Stomach (tissue), 9 donors: ENCODE data around the gene TC2N. TPM values are rescaled to one million over a fixed set of nuclear protein-coding genes. Genes with fewer than 3 reads are reported as not detected.

Source experiments
- DNase-seq, 2 donors: peaks; one replicate each; pipeline versions ENCODE4 v3.0.0 to v3.0.0-alpha.2; 2013 to 2019
- H3K27ac ChIP-seq, 5 donors: fragments of 200-600 bp in 4 of 5; sonication (generic) in 4 of 5; one replicate each; pipeline ENCODE4 v1.5.1; 2013 to 2019; ENCODE audit warnings: mild to moderate bottlenecking in 1 of 5, moderate library complexity in 1 of 5
- H3K27me3 ChIP-seq, 3 donors: fragments of 200-600 bp; sonication (generic); one replicate each; pipeline ENCODE4 v1.5.1; 2017 to 2019; ENCODE audit warnings: mixed run types in 1 of 3
- H3K36me3 ChIP-seq, 4 donors: fragments of 200-600 bp; sonication (generic); 1 replicate in 3 of 4; 2 replicates in 1 of 4; pipeline ENCODE4 v1.5.1; 2016 to 2019
- H3K4me1 ChIP-seq, 4 donors: fragments of 200-600 bp; sonication (generic); one replicate each; pipeline ENCODE4 v1.5.1; 2016 to 2019
- H3K4me3 ChIP-seq, 4 donors: fragments of 200-600 bp; sonication (generic) in 3 of 4; one replicate each; pipeline ENCODE4 v1.5.1; 2016 to 2019; ENCODE audit warnings: mild to moderate bottlenecking in 1 of 4
- H3K9me3 ChIP-seq, 4 donors: fragments of 200-600 bp; sonication (generic); one replicate each; pipeline ENCODE4 v1.5.1; 2016 to 2019
- CTCF ChIP-seq, 7 experiments: fragments of 450-650 bp in 4 of 7; fragments of 200-600 bp in 3 of 7; sonication (generic) in 3 of 7; IDR thresholded peaks; one replicate each; pipeline ENCODE4 v1.5.1; 2016 to 2019; ENCODE audit warnings: antibody characterized with exemption in 7 of 7, control low read depth in 2 of 7, mild to moderate bottlenecking in 1 of 7
- EP300 ChIP-seq: sonication (generic); formaldehyde crosslinking; IDR thresholded peaks from one replicate; pipeline ENCODE4 v1.6.1; 2017; ENCODE audit warnings: antibody characterized with exemption
- POLR2A ChIP-seq, 4 donors: fragments of 450-650 bp; IDR thresholded peaks; one replicate each; pipeline ENCODE4 v1.6.1; 2016; ENCODE audit warnings: antibody characterized with exemption in 4 of 4, control low read depth in 2 of 4, mild to moderate bottlenecking in 1 of 4, moderate library complexity in 1 of 4
- POLR2AphosphoS5 ChIP-seq, 3 donors: sonication (generic); formaldehyde crosslinking; IDR thresholded peaks; one replicate each; pipeline ENCODE4 v1.6.1; 2016; ENCODE audit warnings: antibody characterized with exemption in 3 of 3
- WGBS, 5 donors: extraction: QIAGEN DNeasy Blood & Tissue Kit in 3 of 5; methylation state at CpG; one replicate each; pipeline versions ENCODE4 v1.1.5 to v1.1.7; 2013 to 2018; 5-methylcytosine and 5-hydroxymethylcytosine counted together
- intact Hi-C: fragments of 100-400 bp; cut with DNase I; formaldehyde crosslinking; loops from one replicate; pipeline ENCODE4 v1.15.1; 2023; ENCODE audit warnings: low total_unique reads
- polyA plus RNA-seq, 3 donors: library from polyadenylated mRNA; stranded (reverse); fragments of 200-250 nt; gene quantifications; one replicate each; pipeline ENCODE4 v1.2.3, GENCODE V29; 2013
- total RNA-seq, 5 donors: library from RNA; depleted of rRNA; stranded (reverse); fragments of >200 nt; gene quantifications; one replicate each; pipeline versions ENCODE4 v1.1.0 to v1.2.3, GENCODE V29; 2014 to 2016
- donor health status: healthy with polysubstance abuse.
- donor health status: Bipolar disorder and iron deficiency.
- donor health status: healthy.

The TC2N gene
- total and polyA plus RNA-seq, 8 donors, result 15.6 to 162 (median 70.1) TPM

GRCh38 chr14:91903070-91903469 lies 35.7 kb upstream of the TC2N start:
- peaks cover 25 to 69% (median 45%) of the 10 kb centered on the region in 4 donors for H3K4me1 ChIP-seq
- TF ChIP-seq CTCF (IDR thresholded peaks at IDR 0.05), result no peak
- TF ChIP-seq POLR2AphosphoS5 (IDR thresholded peaks at IDR 0.05), result no peak
- TF ChIP-seq EP300, result no peak
- no peak for TF ChIP-seq POLR2A (IDR thresholded peaks at IDR 0.05)

DNA sequence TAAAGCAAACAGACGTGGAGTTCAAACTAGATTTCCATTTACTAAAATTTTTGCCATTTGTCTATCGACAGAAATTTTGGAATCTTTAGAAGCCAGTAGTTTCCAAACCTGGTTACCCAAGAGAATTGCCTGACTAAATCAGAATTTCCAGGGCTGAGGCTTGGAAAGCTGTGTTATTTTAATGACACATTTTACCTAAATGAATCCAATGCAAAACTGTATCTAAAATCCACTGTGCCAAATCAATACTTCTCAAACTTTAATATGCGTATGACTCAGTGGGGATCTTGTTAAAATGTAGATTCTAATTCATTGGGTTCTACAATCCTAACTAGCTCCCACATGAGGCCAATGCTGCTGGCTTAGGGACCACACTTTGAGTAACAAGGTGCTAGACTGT lies 35.0 kb upstream of the TC2N start:
- H3K4me3 ChIP-seq, result no peak overlapping the region
- TF ChIP-seq POLR2AphosphoS5 (IDR thresholded peaks at IDR 0.05), result no peak
- no peak for TF ChIP-seq CTCF (IDR thresholded peaks at IDR 0.05)
- TF ChIP-seq EP300, result no peak
- TF ChIP-seq POLR2A (IDR thresholded peaks at IDR 0.05), result no peak
- H3K36me3 ChIP-seq, result no peaks in the 10 kb centered on the region
- H3K27ac ChIP-seq, result peak overlapping the region in 4 of 5 donors; percentile 47 to 81 (median 62)
- no peaks in the 10 kb centered on the region for H3K9me3 ChIP-seq
- no peaks in the 10 kb centered on the region for H3K27me3 ChIP-seq
- 82 to 94% (median 91%) methylated on average over 3 of the region's 3 CpGs for WGBS, 5 donors
- DNase-seq, result no peak
- peaks cover 29 to 77% (median 53%) of the 10 kb centered on the region in 4 donors for H3K4me1 ChIP-seq
- intact Hi-C loops, result no loop called here

More at GRCh38 chr14:91903070-91903469, 35.7 kb upstream of the TC2N start:
- 44 to 80% (median 68%) methylated on average over 2 of the region's 2 CpGs for WGBS, 5 donors
- intact Hi-C loops, result no loop called here
- no peak for DNase-seq
- Histone ChIP-seq H3K27ac (peak overlapping the region in 1 of 5 donors; percentile 81), H3K9me3 (no peaks in the 10 kb centered on the region), H3K4me3 (no peak overlapping the region), H3K36me3 (no peaks in the 10 kb centered on the region), H3K27me3 (no peaks in the 10 kb centered on the region)

DNA sequence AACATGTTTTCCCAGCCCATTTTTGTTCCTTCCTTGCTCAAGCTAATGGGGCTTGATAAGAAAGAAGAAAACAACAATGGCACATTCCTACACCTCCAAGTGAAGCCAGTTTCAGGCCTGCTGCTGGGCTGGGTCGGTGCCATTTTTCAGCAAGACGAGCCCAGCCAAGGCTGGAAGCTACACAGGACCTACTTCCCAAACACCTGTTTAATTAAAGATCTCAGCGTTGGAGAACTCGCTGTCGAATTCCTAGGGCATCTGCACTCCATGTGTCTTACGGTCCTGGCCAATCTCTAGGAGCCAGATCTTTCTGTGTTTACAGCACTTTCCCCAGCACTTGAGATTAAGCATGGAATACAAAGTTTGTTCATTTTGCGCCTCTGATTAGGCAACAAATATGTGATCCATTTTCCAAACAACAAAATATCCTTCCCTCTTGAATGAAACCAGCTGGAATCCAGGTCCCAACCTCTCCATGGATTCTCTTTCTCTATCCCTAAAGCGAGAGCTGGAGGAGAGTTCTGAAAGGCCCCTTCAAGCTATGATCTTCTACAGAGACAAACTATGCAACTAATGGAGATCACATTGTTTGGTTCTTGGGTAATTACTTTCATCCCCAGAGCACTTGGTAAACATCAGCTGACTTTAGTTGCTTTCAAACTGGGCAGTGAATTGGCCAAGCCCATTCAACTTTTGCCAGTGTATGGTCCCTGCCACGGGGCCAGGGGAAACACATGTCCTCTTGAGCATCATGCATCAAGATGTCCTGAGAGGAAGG lies 34.3 kb upstream of the TC2N start:
- 50 to 66% (median 57%) methylated on average over 9 of the region's 9 CpGs for WGBS, 5 donors
- no peaks in the 10 kb centered on the region for H3K36me3 ChIP-seq
- TF ChIP-seq POLR2A (IDR thresholded peaks at IDR 0.05) (no peak), POLR2AphosphoS5 (IDR thresholded peaks at IDR 0.05) (peak in 2 of 3 donors; percentile 39 to 65), EP300 (no peak)
- H3K27ac ChIP-seq, result peak overlapping the region; percentile 9 to 81 (median 54)
- no peaks in the 10 kb centered on the region for H3K9me3 ChIP-seq
- H3K4me1 ChIP-seq, result peaks cover 36 to 82% (median 57%) of the 10 kb centered on the region in 4 donors
- H3K4me3 ChIP-seq, result no peak overlapping the region
- no peaks in the 10 kb centered on the region for H3K27me3 ChIP-seq
- peak in 1 of 2 donors; percentile 49 for DNase-seq
- intact Hi-C loops, result no loop called here

- WGBS, 5 donors, result 60 to 88% (median 80%) methylated on average over 4 of the region's 4 CpGs
- intact Hi-C loops, result no loop called here
These were observed 32.5 kb upstream of the TC2N start for GRCh38 chr14:91899806-91900205.

More at GRCh38 chr14:91899806-91900205, 32.5 kb upstream of the TC2N start:
- Histone ChIP-seq H3K4me1 (peaks cover 39 to 70% (median 56%) of the 10 kb centered on the region in 4 donors), H3K9me3 (no peaks in the 10 kb centered on the region), H3K4me3 (no peak overlapping the region), H3K27me3 (no peaks in the 10 kb centered on the region), H3K27ac (peak overlapping the region in 4 of 5 donors; percentile 15 to 81 (median 39)), H3K36me3 (no peaks in the 10 kb centered on the region)
- TF ChIP-seq POLR2AphosphoS5 (IDR thresholded peaks at IDR 0.05) (no peak), EP300 (no peak), CTCF (IDR thresholded peaks at IDR 0.05) (no peak), POLR2A (IDR thresholded peaks at IDR 0.05) (no peak)
- DNase-seq, result no peak
